IMR-90 (cell line): ENCODE data around the gene ZSCAN31. TPM values are rescaled to one million over a fixed set of nuclear protein-coding genes. Genes with fewer than 3 reads are reported as not detected.

ENCODE experiments used
- ATAC-seq: fragments of 200-7000 bp; cut with Tn5 transposase; 2 replicates; pipeline ENCODE4 v1.9.1; 2020; ENCODE audit warnings: low read depth, mild to moderate bottlenecking, moderate library complexity
- BruUV-seq: library from RNA; stranded (reverse); fragments of 400-500 nt; replicated peaks from 2 replicates; lab custom pipeline; 2021; lab: Mats Ljungman, UMichigan
- CTCF ChIA-PET: fragments of 300-600 bp; formaldehyde crosslinking; extraction: SDS; loops from one replicate; lab custom pipeline; 2021; ENCODE audit warnings: antibody characterized with exemption; lab: Yijun Ruan, JAX
- POLR2A ChIA-PET: fragments of 300-600 bp; sonication (Branson Sonifier 250); formaldehyde crosslinking; loops from one replicate; lab custom pipeline; 2022; ENCODE audit warnings: antibody characterized with exemption; ENCODE audit not compliant: unreplicated experiment; lab: Charles Lee
- DNase-seq: peaks from one replicate; pipeline ENCODE4 v3.0.0; 2013
- H2AFZ ChIP-seq: replicated peaks from 2 replicates; pipeline ENCODE3; 2013; ENCODE audit warnings: low read length, mild to moderate bottlenecking; ENCODE audit not compliant: poor library complexity
- H2AK5ac ChIP-seq: 2 replicates; pipeline ENCODE4 v1.6.1; 2013; ENCODE audit warnings: low read depth, low read length, inconsistent platforms
- H2AK9ac ChIP-seq: replicated peaks from 2 replicates; pipeline ENCODE3; 2013; ENCODE audit warnings: mild to moderate bottlenecking, low read depth, low read length, moderate library complexity; ENCODE audit not compliant: poor library complexity
- H2BK120ac ChIP-seq: 2 replicates; pipeline ENCODE4 v1.6.1; 2013; ENCODE audit warnings: low read depth, low read length, inconsistent platforms
- H2BK15ac ChIP-seq: 3 replicates; pipeline ENCODE4 v1.6.1; 2013; ENCODE audit warnings: low read depth, low read length, inconsistent platforms
- H2BK20ac ChIP-seq: 2 replicates; pipeline ENCODE4 v1.6.1; 2013; ENCODE audit warnings: low read depth, mild to moderate bottlenecking, inconsistent platforms, low read length, moderate library complexity
- H2BK5ac ChIP-seq: 2 replicates; pipeline ENCODE4 v1.6.1; 2013; ENCODE audit warnings: mild to moderate bottlenecking, low read depth, low read length, inconsistent platforms; ENCODE audit not compliant: poor library complexity, severe bottlenecking
- H3K14ac ChIP-seq: replicated peaks from 2 replicates; pipeline ENCODE4 v1.6.1; 2013; ENCODE audit warnings: low read depth, low read length, inconsistent platforms
- H3K18ac ChIP-seq: 2 replicates; pipeline ENCODE4 v1.6.1; 2013; ENCODE audit warnings: low read depth, low read length, control low read depth
- H3K23ac ChIP-seq: 2 replicates; pipeline ENCODE4 v1.6.1; 2013; ENCODE audit warnings: low read depth, low read length, inconsistent platforms
- H3K27ac ChIP-seq: 2 replicates; pipeline ENCODE4 v1.5.1; 2013; ENCODE audit warnings: mild to moderate bottlenecking, control low read depth, low read length; ENCODE audit not compliant: insufficient read depth
- H3K27me3 ChIP-seq: 2 replicates; pipeline ENCODE4 v1.6.1; 2013; ENCODE audit warnings: low read length; ENCODE audit not compliant: control insufficient read depth, insufficient read depth
- H3K36me3 ChIP-seq: 2 replicates; pipeline ENCODE4 v1.6.1; 2013; ENCODE audit warnings: low read length, mixed read lengths; ENCODE audit not compliant: control insufficient read depth, insufficient read depth
- H3K4ac ChIP-seq: 2 replicates; pipeline ENCODE4 v1.6.1; 2013; ENCODE audit warnings: low read depth, low read length, inconsistent platforms
- H3K4me1 ChIP-seq: 2 replicates; pipeline ENCODE4 v1.6.1; 2013; ENCODE audit warnings: low read length, mixed read lengths; ENCODE audit not compliant: control insufficient read depth, insufficient read depth
- H3K4me2 ChIP-seq: 2 replicates; pipeline ENCODE4 v1.6.1; 2013; ENCODE audit warnings: low read depth, mild to moderate bottlenecking, control low read depth, low read length, moderate library complexity
- H3K4me3 ChIP-seq: 2 replicates; pipeline ENCODE4 v1.5.1; 2013; ENCODE audit warnings: low read depth, mild to moderate bottlenecking, control low read depth, low read length, moderate library complexity; ENCODE audit not compliant: insufficient read depth
- H3K56ac ChIP-seq: 2 replicates; pipeline ENCODE4 v1.6.1; 2013; ENCODE audit warnings: low read length, inconsistent platforms; ENCODE audit not compliant: insufficient read depth; ENCODE audit errors: extremely low read depth
- H3K79me1 ChIP-seq, 2 experiments: 2 replicates each; pipeline ENCODE4 v1.6.1; 2013; ENCODE audit warnings: low read length in 2 of 2, inconsistent platforms in 1 of 2, low read depth in 1 of 2
- H3K9ac ChIP-seq: 2 replicates; pipeline ENCODE4 v1.6.1; 2013; ENCODE audit warnings: low read depth, low read length, control low read depth
- H3K9me1 ChIP-seq: 2 replicates; pipeline ENCODE4 v1.6.1; 2013; ENCODE audit warnings: low read length, inconsistent platforms; ENCODE audit not compliant: insufficient read depth
- H3K9me3 ChIP-seq: 2 replicates; pipeline ENCODE4 v1.6.1; 2013; ENCODE audit warnings: low read length; ENCODE audit not compliant: control insufficient read depth, insufficient read depth
- H4K20me1 ChIP-seq: 2 replicates; pipeline ENCODE4 v1.6.1; 2013; ENCODE audit warnings: low read length, inconsistent platforms; ENCODE audit not compliant: insufficient read depth
- H4K5ac ChIP-seq: 2 replicates; pipeline ENCODE4 v1.6.1; 2013; ENCODE audit warnings: mild to moderate bottlenecking, low read depth, low read length, control low read depth
- H4K8ac ChIP-seq, 2 experiments: 2 replicates each; pipeline ENCODE4 v1.6.1; 2013; ENCODE audit warnings: low read depth in 2 of 2, low read length in 2 of 2, control low read depth in 1 of 2, inconsistent platforms in 1 of 2
- H4K91ac ChIP-seq: 2 replicates; pipeline ENCODE4 v1.6.1; 2013; ENCODE audit warnings: low read depth, low read length, inconsistent platforms; ENCODE audit not compliant: insufficient read depth
- BHLHE40 ChIP-seq: fragments of 150-350 bp; IDR thresholded peaks from 2 replicates; pipeline ENCODE4 v1.6.1; 2016; ENCODE audit warnings: mild to moderate bottlenecking, low read depth, low read length
- CEBPB ChIP-seq: IDR thresholded peaks from 2 replicates; pipeline ENCODE4 v1.6.1; 2012; ENCODE audit warnings: low read depth, low read length, improper control_type of control experiment
- CHD1 ChIP-seq: IDR thresholded peaks from 2 replicates; pipeline ENCODE4 v1.6.1; 2012; ENCODE audit warnings: low read depth, low read length, improper control_type of control experiment
- CTCF ChIP-seq: conservative IDR thresholded peaks from 2 replicates; pipeline ENCODE4 v1.5.1; 2012; ENCODE audit warnings: mild to moderate bottlenecking, low read depth, low read length, improper control_type of control experiment
- ELK1 ChIP-seq: fragments of 150-350 bp; IDR thresholded peaks from 2 replicates; pipeline ENCODE4 v1.6.1; 2016; ENCODE audit warnings: low read depth, mild to moderate bottlenecking, low read length, moderate library complexity, borderline replicate concordance
- MAFK ChIP-seq: IDR thresholded peaks from 2 replicates; pipeline ENCODE4 v1.6.1; 2012; ENCODE audit warnings: low read depth, low read length, improper control_type of control experiment
- MAZ ChIP-seq: IDR thresholded peaks from 2 replicates; pipeline ENCODE4 v1.6.1; 2012; ENCODE audit warnings: low read depth, mild to moderate bottlenecking, low read length, improper control_type of control experiment, moderate library complexity, borderline replicate concordance
- MXI1 ChIP-seq: IDR thresholded peaks from 2 replicates; pipeline ENCODE4 v1.6.1; 2012; ENCODE audit warnings: low read depth, mild to moderate bottlenecking, low read length, moderate library complexity, borderline replicate concordance
- NFE2L2 ChIP-seq: fragments of 150-350 bp; IDR thresholded peaks from 2 replicates; pipeline ENCODE4 v1.6.1; 2016; ENCODE audit warnings: low read depth, mild to moderate bottlenecking, low read length
- POLR2A ChIP-seq: IDR thresholded peaks from 2 replicates; pipeline ENCODE4 v1.6.1; 2012; ENCODE audit warnings: mild to moderate bottlenecking, low read depth, low read length
- RAD21 ChIP-seq: IDR thresholded peaks from 2 replicates; pipeline ENCODE4 v1.6.1; 2012; ENCODE audit warnings: low read length, improper control_type of control experiment
- RCOR1 ChIP-seq: IDR thresholded peaks from 2 replicates; pipeline ENCODE4 v1.6.1; 2012; ENCODE audit warnings: mild to moderate bottlenecking, low read length, improper control_type of control experiment; ENCODE audit not compliant: insufficient replicate concordance
- RFX5 ChIP-seq: IDR thresholded peaks from 2 replicates; pipeline ENCODE4 v1.8.0; 2012; ENCODE audit warnings: low read depth, mild to moderate bottlenecking, low read length, moderate library complexity
- SMC3 ChIP-seq: fragments of 150-350 bp; IDR thresholded peaks from 2 replicates; pipeline ENCODE4 v1.6.1; 2016; ENCODE audit warnings: low read depth, mild to moderate bottlenecking, antibody characterized with exemption, low read length, moderate library complexity
- USF2 ChIP-seq: fragments of 150-350 bp; IDR thresholded peaks from 2 replicates; pipeline ENCODE4 v1.6.1; 2017; ENCODE audit warnings: mild to moderate bottlenecking, antibody characterized with exemption, low read length, low read depth
- WGBS, 2 experiments: methylation state at CpG; one replicate each; pipeline versions ENCODE4 v1.1.5 to v1.1.7; 2013; ENCODE audit warnings: missing lambda C conversion rate in 2 of 2; ENCODE audit not compliant: insufficient read length in 1 of 2; ENCODE audit errors: extremely low coverage in 2 of 2; 5-methylcytosine and 5-hydroxymethylcytosine counted together
- dilution Hi-C: fragments of 300-500 bp; cut with HindIII; formaldehyde crosslinking; loops from one replicate; pipeline ENCODE4 v1.14.3; 2018; ENCODE audit warnings: low sequenced_read_pairs; ENCODE audit not compliant: unreplicated experiment
- in situ Hi-C: fragments of 300-500 bp; cut with MboI; formaldehyde crosslinking; loops from 3 replicates; pipeline ENCODE4 v1.14.3; 2019; ENCODE audit warnings: low sequenced_read_pairs, inconsistent platforms, mixed read lengths
- intact Hi-C: fragments of 100-400 bp; cut with micrococcal nuclease; formaldehyde crosslinking; loops from 2 replicates; pipeline ENCODE4 v1.10.0; 2022
- polyA plus RNA-seq, 3 experiments: library from polyadenylated mRNA; depleted of rRNA; stranded (reverse); fragments of >200 nt; gene quantifications; 2 replicates each; pipeline ENCODE4 v1.2.3, GENCODE V29; 2012; ENCODE audit warnings: low replicate concordance in 1 of 3
- total RNA-seq: library from RNA; depleted of rRNA; stranded (reverse); fragments of >200 nt; gene quantifications from 2 replicates; pipeline ENCODE4 v1.2.3, GENCODE V29; 2012

The ZSCAN31 gene
- total and polyA plus RNA-seq, 2 of the 4 experiments (the other 2 are of a cell fraction): 1.4 to 4.7 TPM

GRCh38 chr6:28311139-28311823, 24.7 kb downstream of the ZSCAN31 start:
- intact Hi-C loops (no loop called here), dilution Hi-C loops (no loop called here), in situ Hi-C loops (no loop called here)
- Histone ChIP-seq H3K4me1 (no peaks in the 10 kb centered on the region), H2AFZ (no peak overlapping the region), H2BK15ac (no peak overlapping the region), H3K4ac (no peak overlapping the region), H4K8ac (no peak overlapping the region), H4K20me1 (no peaks in the 10 kb centered on the region), H4K5ac (no peak overlapping the region), H3K4me2 (no peak overlapping the region), H3K36me3 (no peaks in the 10 kb centered on the region; the same call in 1 of the 2 replicates), H3K79me1 (no peaks in the 10 kb centered on the region), H3K18ac (no peak overlapping the region), H2BK120ac (no peak overlapping the region), H2AK5ac (no peak overlapping the region), H3K9me1 (no peaks in the 10 kb centered on the region), H3K9me3 (no peaks in the 10 kb centered on the region), H3K27ac (no peak overlapping the region), H3K14ac (no peak overlapping the region), H3K23ac (no peak overlapping the region), H3K27me3 (no peaks in the 10 kb centered on the region), H3K4me3 (no peak overlapping the region), H4K91ac (no peak overlapping the region), H3K56ac (no peak overlapping the region), H3K9ac (no peak overlapping the region), H2BK20ac (no peak overlapping the region), H2AK9ac (no peak overlapping the region), H2BK5ac (no peak overlapping the region)
- ChIA-PET POLR2A (interaction anchor here (1.0 kb wide), 1 partner anchor 30 kb away, joined by 5 read pairs; the partner anchor contains the start of gene PGBD1), CTCF (interaction anchor here (0.6 kb wide), 1 partner anchor 417 kb away, joined by 4 read pairs; no protein-coding TSS in a partner anchor)
- DNase-seq: no peak
- BruUV-seq: no TSS peak
- 83% methylated on average over 3 of the region's 9 CpGs; no CpG with 5 or more reads in 1 of the 2 experiments for WGBS, 2 experiments
- TF ChIP-seq CHD1 (no peak), RAD21 (no peak), USF2 (no peak), NFE2L2 (no peak), BHLHE40 (no peak), ELK1 (no peak), MAFK (no peak), CTCF (no peak), RFX5 (no peak), MAZ (no peak), SMC3 (no peak), MXI1 (no peak), POLR2A (no peak), CEBPB (no peak), RCOR1 (no peak)
- ATAC-seq: no peak
